Osteocyte (in vitro differentiated cells): ENCODE data around the gene KLHL28. TPM values are rescaled to one million over a fixed set of nuclear protein-coding genes. Genes with fewer than 3 reads are reported as not detected.

Experiments used
- DNase-seq: peaks from one replicate; pipeline ENCODE4 v3.0.0; 2021; ENCODE audit warnings: mixed read lengths; ENCODE audit not compliant: unreplicated experiment; ENCODE audit errors: extremely low spot score
- H3K27ac Mint-ChIP-seq: one replicate; pipeline ENCODE4 v1.8.0; 2021; ENCODE audit warnings: mild to moderate bottlenecking, mixed read lengths; ENCODE audit not compliant: unreplicated experiment
- H3K27me3 Mint-ChIP-seq: one replicate; pipeline ENCODE4 v1.8.0; 2021; ENCODE audit warnings: mixed read lengths; ENCODE audit not compliant: unreplicated experiment
- H3K36me3 Mint-ChIP-seq: one replicate; pipeline ENCODE4 v1.8.0; 2021; ENCODE audit warnings: mixed read lengths; ENCODE audit not compliant: unreplicated experiment
- H3K4me1 Mint-ChIP-seq: one replicate; pipeline ENCODE4 v1.8.0; 2021; ENCODE audit warnings: mixed read lengths; ENCODE audit not compliant: unreplicated experiment
- H3K4me3 Mint-ChIP-seq: one replicate; pipeline ENCODE4 v1.8.0; 2021; ENCODE audit warnings: mild to moderate bottlenecking, moderate library complexity, mixed read lengths; ENCODE audit not compliant: unreplicated experiment
- H3K9me3 Mint-ChIP-seq: one replicate; pipeline ENCODE4 v1.8.0; 2021; ENCODE audit warnings: mixed read lengths; ENCODE audit not compliant: unreplicated experiment
- total RNA-seq: library from RNA; stranded (reverse); gene quantifications from 2 replicates; pipeline ENCODE4 v1.2.1, GENCODE V29; 2021
- TF ChIP-seq, protein P1 (sequence below): fragments of 200-600 bp; sonication (generic); IDR thresholded peaks from 2 replicates; pipeline ENCODE4 v1.5.0; 2021; ENCODE audit warnings: antibody characterized with exemption, mild to moderate bottlenecking, moderate library complexity

KLHL28 gene
- total RNA-seq, 1 donor from 2014 or later, result 15.3 TPM

GRCh38 chr14:44954750-44955149, 7.0 kb downstream of the KLHL28 start:
- Mint-ChIP-seq H3K27me3 (no peaks in the 10 kb centered on the region), H3K27ac (no peak overlapping the region), H3K4me1 (peaks cover 17% of the 10 kb centered on the region), H3K9me3 (no peaks in the 10 kb centered on the region), H3K36me3 (peaks cover 3% of the 10 kb centered on the region), H3K4me3 (no peak overlapping the region)
- no peak for DNase-seq
- TF ChIP-seq, protein P1, sequence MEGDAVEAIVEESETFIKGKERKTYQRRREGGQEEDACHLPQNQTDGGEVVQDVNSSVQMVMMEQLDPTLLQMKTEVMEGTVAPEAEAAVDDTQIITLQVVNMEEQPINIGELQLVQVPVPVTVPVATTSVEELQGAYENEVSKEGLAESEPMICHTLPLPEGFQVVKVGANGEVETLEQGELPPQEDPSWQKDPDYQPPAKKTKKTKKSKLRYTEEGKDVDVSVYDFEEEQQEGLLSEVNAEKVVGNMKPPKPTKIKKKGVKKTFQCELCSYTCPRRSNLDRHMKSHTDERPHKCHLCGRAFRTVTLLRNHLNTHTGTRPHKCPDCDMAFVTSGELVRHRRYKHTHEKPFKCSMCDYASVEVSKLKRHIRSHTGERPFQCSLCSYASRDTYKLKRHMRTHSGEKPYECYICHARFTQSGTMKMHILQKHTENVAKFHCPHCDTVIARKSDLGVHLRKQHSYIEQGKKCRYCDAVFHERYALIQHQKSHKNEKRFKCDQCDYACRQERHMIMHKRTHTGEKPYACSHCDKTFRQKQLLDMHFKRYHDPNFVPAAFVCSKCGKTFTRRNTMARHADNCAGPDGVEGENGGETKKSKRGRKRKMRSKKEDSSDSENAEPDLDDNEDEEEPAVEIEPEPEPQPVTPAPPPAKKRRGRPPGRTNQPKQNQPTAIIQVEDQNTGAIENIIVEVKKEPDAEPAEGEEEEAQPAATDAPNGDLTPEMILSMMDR, result no peak

GRCh38 chr14:44952391-44953110, 9.2 kb downstream of the KLHL28 start:
- Mint-ChIP-seq H3K27me3 (no peaks in the 10 kb centered on the region), H3K4me1 (peaks cover 1% of the 10 kb centered on the region), H3K4me3 (no peak overlapping the region), H3K27ac (no peak overlapping the region), H3K36me3 (peaks cover 3% of the 10 kb centered on the region), H3K9me3 (peaks cover 4% of the 10 kb centered on the region)
- TF ChIP-seq, protein P1, result no peak
- DNase-seq, result no peak

DNA sequence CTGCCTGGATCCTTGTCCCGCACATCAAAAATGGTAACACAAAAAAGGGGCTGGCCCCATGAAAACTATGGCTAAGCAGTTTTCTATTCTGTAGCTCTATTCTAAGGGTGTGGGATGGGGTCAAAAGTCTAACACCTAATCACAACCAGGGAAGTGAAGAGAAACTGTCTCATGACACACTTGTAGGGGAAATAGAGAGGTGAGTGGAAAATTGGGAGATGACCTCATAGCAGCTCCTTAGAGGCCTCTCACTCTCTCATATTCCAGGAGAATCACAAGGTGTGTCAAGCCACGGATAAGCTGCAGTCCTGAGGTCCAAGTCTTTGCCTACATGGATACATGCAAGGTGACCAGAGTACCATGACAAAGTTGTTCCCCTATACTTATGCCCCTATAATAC, 10.7 kb downstream of the KLHL28 start:
- DNase-seq, result no peak
- H3K9me3 Mint-ChIP-seq, result peaks cover 12% of the 10 kb centered on the region
- H3K36me3 Mint-ChIP-seq, result peaks cover 7% of the 10 kb centered on the region
- TF ChIP-seq, protein P1, result no peak
- no peaks in the 10 kb centered on the region for H3K27me3 Mint-ChIP-seq
- H3K4me1 Mint-ChIP-seq, result peaks cover 1% of the 10 kb centered on the region
- no peak overlapping the region for H3K4me3 Mint-ChIP-seq
- H3K27ac Mint-ChIP-seq, result no peak overlapping the region

DNA sequence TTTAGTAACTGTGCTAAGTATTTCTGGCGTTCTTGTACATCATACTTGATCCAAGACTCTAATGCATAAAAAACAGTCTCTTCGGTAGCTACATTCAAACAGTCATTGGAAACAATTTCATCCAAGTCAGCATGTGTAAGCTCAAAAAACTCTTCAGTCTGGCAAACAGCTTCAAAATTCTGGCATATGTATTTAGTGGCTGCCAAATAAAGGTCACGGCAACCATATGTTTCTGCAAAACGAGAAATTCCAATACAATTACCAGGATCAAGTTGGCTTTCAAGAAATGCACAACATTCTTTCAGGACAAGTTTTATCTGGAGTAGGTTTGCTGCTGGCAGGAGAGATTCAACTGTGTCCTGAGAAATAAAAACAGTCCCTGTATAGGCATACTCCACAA, 16.5 kb downstream of the KLHL28 start:
- DNase-seq, result no peak
- H3K4me3 Mint-ChIP-seq, result no peak overlapping the region
- peaks cover 38% of the 10 kb centered on the region for H3K36me3 Mint-ChIP-seq
- TF ChIP-seq, protein P1, result no peak
- H3K27ac Mint-ChIP-seq, result no peak overlapping the region
- H3K9me3 Mint-ChIP-seq, result peaks cover 16% of the 10 kb centered on the region
- H3K4me1 Mint-ChIP-seq, result peaks cover 2% of the 10 kb centered on the region
- H3K27me3 Mint-ChIP-seq, result no peaks in the 10 kb centered on the region

DNA sequence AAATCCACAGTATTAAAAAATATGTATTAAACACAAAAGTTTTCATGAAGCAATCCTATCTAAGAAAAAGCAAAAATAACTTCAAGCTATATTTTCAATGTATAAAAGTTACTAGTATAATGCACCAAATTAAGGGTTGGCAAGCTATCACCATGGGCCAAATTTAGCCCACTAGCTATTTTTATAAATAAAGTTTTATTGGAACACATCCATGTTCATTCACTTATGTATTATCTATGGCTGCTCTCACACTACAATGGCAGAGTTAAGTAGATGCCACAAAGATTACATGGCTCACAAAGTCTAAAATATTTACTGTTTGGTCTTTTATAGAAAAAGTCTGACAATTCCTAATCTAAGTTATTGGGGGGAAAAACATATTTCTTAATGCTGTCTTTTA, 17.6 kb downstream of the KLHL28 start:
- Mint-ChIP-seq H3K36me3 (peaks cover 49% of the 10 kb centered on the region), H3K27me3 (no peaks in the 10 kb centered on the region)
- TF ChIP-seq, protein P1, result no peak

More for the DNA sequence above, 17.6 kb downstream of the KLHL28 start:
- Mint-ChIP-seq H3K27ac (no peak overlapping the region), H3K4me3 (no peak overlapping the region), H3K4me1 (peaks cover 2% of the 10 kb centered on the region), H3K9me3 (peaks cover 23% of the 10 kb centered on the region)
- no peak for DNase-seq
